HL-60/S4 (cell line): ENCODE results near the gene PAPPA.

Experiments
- in situ Hi-C: fragments of 300-500 bp; cut with MboI; formaldehyde crosslinking; loops from 2 replicates; pipeline ENCODE4 v1.14.3; 2022; ENCODE audit warnings: low sequenced_read_pairs

The PAPPA gene

GRCh38 chr9:116269250-116269649, 115.7 kb downstream of the PAPPA start:
- in situ Hi-C loops: no loop called here

GRCh38 chr9:116270546-116270945, 117.0 kb downstream of the PAPPA start:
- in situ Hi-C loops: no loop called here

- in situ Hi-C loops: no loop called here
These were observed 117.7 kb downstream of the PAPPA start for GRCh38 chr9:116271340-116271739.

DNA sequence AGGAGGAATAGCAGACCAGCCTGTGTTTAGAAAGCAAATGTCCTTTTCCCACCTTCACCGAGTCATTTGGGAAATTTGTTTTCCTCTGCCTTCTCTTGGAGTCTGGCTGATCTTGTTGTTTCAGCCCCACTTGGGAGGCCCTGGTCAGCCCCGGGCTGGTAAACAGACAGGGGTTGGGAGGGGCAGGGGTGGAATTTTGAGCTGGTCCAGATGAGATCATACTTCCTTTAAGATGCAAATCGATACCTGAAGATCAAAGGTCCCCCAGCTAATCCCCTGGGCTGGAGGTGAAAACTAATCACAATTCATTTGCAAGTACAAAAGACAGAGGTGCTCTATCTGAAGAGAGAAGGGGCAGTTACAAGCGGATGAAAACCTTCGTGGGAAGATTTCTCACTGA, 118.4 kb downstream of the PAPPA start:
- in situ Hi-C loops: no loop called here

- in situ Hi-C loops: no loop called here
These were observed 120.7 kb downstream of the PAPPA start for GRCh38 chr9:116274293-116274692.

DNA sequence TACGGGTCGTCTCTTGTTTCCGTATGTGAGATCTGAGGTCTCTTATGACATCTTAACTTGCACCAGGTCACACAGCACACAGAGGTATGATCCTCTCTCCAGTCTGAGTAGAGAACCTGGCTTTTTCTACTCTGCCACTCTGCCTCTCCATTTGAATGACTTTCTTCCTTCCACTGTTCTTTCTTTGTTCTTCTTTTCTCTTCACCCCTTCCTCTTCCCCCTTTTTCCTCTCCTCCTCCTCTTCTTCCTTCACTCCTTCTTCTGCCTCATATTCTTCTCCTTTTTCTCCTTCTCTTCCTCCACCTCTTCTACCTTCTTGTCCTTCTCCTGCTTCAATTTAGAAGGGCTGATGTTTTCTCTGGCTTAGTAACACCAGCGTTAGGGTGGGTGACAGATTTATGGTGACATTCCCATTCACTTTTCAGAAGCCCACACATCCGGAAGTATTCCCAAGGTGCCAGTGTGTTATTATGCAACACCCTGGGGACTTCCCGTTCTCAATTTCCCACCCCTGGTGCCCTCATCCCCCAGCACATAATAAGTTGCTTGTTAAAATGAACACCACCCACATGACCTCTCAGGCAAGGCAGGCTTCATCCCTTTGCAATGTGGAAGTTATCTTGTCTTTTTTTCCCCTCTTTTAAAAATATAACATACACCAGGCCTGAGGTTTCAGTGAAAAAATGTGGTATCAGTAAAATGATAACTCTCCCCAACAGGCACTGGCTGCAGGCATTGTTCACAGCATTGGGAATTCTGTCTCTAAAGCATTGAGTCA, 122.0 kb downstream of the PAPPA start:
- in situ Hi-C loops: no loop called here

GRCh38 chr9:116276196-116276493, 122.6 kb downstream of the PAPPA start:
- in situ Hi-C loops: no loop called here

GRCh38 chr9:116276651-116277121, 123.1 kb downstream of the PAPPA start:
- in situ Hi-C loops: no loop called here

- in situ Hi-C loops: no loop called here
These were observed 124.7 kb downstream of the PAPPA start for GRCh38 chr9:116278326-116278725.

- in situ Hi-C loops: no loop called here
These were observed 125.6 kb downstream of the PAPPA start for GRCh38 chr9:116279230-116279629.

GRCh38 chr9:116280529-116280928, 126.9 kb downstream of the PAPPA start:
- in situ Hi-C loops: no loop called here

DNA sequence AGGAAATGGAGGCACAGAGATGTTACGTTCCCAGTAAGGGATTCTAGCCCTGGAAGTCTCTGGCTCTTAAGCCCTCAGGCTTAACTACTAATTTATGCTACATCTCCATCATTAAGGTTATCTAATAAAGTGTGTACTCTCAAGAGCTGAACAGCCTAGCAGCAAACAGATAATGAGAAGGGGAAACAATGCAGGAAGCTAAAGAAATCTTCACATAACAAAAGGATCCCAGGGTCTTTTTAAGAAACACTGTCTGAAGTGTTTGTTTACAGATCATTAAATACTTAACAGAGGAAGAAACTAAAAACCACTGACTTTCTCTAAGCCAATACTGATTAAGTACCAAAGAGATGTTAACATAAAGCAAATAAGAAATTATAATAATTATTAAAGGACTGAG, 129.0 kb downstream of the PAPPA start:
- in situ Hi-C loops: no loop called here

- in situ Hi-C loops: no loop called here
These were observed 130.9 kb downstream of the PAPPA start for GRCh38 chr9:116284518-116284917.

- in situ Hi-C loops: no loop called here
These were observed 131.7 kb downstream of the PAPPA start for GRCh38 chr9:116285320-116285719.

- in situ Hi-C loops: no loop called here
These were observed 132.7 kb downstream of the PAPPA start for GRCh38 chr9:116286297-116286696.

- in situ Hi-C loops: no loop called here
These were observed 134.1 kb downstream of the PAPPA start for GRCh38 chr9:116287721-116288120.

DNA sequence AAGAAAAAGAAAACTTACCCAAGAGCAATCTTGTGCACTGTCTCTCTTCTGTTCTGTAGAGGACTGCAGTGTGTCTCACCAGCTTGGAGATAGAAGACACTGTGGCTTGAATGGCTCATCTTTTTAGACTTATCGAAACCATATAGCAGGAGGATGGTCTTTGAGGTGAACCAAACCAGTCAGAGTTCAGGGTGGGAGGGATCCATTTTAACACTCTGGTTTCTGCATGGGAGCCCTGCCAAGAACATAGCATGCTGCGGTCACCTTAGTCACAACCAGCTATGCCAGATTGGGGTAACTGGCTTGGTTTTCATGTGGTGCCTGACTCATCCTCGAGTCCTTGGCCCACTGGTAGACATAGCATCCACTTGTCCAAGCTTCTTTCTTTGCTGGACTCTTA, 135.1 kb downstream of the PAPPA start:
- in situ Hi-C loops: no loop called here

DNA sequence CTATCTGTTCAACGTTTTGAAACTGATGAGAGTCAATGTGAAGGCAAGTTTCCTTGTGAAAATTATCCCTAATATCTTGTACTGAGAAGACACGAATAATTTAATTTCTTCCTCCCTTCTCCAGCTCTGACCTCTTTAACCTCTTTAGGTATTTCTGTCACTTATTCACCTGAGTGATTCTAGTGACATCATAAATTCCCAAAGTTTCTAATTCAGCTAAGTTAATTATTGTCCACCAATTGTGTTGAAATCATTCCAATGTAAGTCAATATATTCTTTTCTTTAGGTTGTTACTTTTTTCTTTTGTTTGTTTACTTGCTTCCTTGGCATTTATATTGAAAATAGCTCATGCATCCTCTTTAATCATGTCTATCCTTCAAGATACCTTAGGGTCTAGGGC, 143.8 kb downstream of the PAPPA start:
- in situ Hi-C loops: no loop called here

DNA sequence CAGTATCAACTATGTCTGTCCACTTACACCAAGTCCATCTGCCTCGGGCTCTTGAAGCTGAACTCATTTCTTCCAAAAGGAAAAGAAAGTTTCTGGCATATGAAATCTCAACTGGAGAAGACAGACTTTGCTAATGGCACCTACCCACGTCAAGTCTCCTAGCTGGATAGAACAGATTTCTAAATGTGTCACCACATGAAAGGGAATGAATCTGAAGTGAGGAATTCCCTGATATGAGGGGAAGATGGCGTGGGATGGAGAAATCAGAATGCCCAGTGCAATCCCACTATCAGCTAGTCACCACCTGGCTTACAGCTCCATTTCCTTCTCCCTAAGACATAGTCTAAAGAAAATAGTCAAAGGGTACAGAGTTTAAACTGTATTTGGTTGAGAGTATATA, 144.7 kb downstream of the PAPPA start:
- in situ Hi-C loops: no loop called here

GRCh38 chr9:116298878-116299391, 145.3 kb downstream of the PAPPA start:
- in situ Hi-C loops: no loop called here

GRCh38 chr9:116300360-116300870, 146.8 kb downstream of the PAPPA start:
- in situ Hi-C loops: no loop called here

DNA sequence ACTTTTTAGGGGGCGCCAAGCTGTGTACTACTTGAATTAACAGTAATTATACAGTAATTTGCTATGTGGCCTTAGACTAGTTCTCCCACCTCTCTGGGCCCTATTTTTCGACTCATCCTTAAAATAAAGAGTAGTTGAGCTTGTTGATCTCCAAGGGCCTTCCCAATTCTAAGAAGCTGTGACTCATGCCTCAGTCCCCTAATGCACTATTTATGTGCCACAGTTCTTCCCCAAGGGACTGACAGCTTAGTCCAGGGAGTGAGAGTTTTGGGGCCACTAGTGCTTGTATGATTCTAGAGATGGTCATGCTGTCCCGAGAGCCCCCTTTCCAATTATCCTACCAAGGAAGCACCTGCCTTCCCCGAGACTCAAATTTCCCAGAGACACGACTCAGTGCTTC, 149.7 kb downstream of the PAPPA start:
- in situ Hi-C loops: no loop called here
